ENCODE results near the gene CYTH1.

Gene CYTH1

DNA sequence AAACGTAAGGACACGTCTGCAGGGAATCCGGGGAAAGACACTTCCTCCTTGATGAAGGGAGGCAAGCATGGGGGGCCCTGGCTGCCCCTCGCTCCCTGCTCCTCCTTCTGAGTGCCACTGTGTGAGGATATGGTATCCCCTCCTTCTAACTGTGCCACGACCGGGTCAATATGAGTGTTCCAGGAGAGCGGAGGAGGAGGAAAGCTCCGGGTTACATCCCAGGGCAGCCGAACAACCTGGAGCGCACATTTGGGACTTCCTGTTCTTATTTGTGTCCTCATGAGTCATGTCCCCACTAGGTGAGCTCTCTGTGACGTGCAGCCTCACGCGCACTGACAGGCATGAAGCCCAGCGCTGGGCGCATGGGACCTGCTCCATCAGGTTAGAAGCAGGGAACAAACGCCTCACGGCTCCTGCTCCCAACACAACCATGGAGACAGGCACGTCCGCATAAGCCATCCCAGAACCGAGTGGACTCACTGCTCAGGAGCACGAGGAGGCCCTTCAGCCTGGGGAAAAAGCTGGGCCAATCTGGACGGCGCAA, 112.0 kb downstream of the CYTH1 start:
- DNase-seq (ENCODE audit: low read depth): no peak

DNA sequence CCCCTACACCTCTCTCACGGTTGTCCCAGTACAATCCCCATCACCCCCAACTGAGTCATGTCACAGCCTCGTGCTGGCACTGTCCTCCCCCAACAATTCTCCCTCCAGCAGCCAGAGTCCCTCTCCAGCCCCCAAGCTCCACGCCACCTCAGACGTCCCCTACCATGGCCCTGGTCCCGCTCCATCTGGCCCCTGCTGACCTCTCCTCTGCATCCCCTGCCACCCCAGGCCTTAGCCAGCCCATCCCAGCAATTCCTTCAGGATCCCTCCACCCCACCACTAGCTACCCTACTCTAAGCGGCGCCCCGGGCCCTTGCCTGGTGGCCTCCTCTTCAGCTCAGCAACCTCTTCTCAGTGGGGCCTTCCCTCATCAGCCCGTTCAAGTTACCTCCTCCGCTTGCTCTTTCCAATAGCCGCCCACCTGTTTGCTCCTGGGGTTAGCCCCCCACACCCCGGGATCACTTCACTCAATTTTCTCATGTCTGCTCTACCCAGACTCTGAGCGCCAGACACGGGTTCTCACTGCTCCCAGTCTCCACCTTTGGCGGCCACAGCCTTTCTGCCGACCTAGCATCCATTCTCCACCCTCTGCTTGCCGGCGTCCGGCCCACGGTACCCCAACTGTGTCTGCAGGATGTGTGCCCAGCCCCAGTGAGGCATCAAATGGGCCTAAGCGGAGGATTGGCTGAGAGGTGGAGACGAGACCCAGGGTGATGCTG, 112.7 kb downstream of the CYTH1 start:
- no peak for DNase-seq (ENCODE audit: low read depth)

DNA sequence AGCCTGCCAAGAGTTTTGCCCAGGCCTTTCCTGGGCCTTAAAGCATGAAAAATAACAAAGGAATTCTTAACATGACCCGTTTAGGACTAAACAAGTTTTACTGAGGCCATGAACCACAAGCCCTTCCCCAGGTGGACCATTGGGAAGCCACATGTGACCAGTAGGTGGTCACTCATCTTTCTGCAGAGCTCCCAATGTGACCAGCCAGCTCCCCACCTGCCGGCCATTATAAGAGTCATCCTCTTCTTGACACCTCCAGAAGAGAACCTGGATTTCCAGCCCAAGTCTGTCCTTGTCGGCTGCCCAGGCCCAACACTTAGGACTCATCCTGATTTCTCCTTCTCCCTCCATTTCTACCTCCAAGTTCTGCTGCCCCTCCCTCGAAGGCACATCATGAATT, 113.2 kb downstream of the CYTH1 start:
- DNase-seq (ENCODE audit: low read depth): no peak

DNA sequence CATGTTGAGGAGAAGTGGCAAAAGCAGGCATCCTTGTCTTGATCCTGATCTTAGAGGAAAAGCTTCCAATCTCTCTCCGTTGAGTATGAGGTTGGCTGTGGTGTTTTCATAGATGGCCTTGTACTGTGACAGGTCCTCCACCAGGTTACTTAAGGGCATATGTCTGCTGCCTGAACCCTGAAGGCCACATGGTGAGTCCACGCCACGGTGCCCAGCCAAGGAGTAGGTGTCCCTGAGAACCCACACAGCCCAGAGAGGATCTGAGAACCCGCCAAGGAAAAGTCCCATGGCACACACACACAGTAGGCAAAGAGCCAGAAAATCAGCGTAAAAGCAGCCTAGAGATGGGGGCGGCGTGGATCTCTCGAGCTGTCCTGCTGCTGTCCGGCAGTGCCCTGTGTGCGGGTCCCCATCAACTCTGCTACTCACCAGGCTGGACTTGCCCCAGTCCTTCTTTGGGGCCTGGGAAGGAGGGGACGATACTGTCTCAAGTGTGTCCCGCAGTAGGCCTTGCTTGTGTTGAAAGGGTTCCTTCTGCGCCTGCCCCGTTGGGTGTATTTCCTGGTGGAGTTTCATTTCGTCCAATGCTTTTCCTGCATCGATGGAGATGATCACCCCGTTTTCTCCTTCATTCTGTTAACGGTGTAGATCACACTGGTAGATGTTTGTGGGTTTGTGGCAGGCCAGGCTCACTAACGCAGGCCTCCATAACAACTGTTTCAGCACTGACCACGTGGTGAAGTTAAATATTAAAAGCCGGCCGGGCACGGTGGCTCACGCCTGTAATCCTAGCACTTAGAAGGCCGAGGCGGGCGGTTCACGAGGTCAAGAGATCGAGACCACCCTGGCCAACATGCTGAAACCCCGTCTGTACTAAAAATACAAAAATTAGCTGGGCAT, 114.1 kb downstream of the CYTH1 start:
- DNase-seq (ENCODE audit: low read depth): no peak

DNA sequence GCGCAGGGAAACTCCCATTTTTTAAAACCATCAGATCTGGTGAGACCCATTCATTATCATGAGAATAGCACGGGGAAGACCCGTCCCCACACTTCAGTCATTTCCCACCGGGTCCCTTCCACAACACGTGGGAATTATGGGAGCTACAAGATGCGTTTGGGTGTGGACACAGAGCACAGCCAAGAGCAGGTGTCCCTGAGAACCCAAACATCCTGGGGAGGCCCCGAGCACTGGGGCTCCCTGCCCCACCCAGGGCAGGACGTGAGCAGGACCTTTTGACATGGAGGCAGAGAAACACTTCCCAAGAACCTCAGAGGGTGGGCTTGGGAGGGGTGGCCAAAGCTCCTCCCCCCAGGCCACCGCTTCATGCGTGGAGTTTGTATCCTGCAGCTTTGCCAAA, 115.0 kb downstream of the CYTH1 start:
- DNase-seq (ENCODE audit: low read depth): no peak

DNA sequence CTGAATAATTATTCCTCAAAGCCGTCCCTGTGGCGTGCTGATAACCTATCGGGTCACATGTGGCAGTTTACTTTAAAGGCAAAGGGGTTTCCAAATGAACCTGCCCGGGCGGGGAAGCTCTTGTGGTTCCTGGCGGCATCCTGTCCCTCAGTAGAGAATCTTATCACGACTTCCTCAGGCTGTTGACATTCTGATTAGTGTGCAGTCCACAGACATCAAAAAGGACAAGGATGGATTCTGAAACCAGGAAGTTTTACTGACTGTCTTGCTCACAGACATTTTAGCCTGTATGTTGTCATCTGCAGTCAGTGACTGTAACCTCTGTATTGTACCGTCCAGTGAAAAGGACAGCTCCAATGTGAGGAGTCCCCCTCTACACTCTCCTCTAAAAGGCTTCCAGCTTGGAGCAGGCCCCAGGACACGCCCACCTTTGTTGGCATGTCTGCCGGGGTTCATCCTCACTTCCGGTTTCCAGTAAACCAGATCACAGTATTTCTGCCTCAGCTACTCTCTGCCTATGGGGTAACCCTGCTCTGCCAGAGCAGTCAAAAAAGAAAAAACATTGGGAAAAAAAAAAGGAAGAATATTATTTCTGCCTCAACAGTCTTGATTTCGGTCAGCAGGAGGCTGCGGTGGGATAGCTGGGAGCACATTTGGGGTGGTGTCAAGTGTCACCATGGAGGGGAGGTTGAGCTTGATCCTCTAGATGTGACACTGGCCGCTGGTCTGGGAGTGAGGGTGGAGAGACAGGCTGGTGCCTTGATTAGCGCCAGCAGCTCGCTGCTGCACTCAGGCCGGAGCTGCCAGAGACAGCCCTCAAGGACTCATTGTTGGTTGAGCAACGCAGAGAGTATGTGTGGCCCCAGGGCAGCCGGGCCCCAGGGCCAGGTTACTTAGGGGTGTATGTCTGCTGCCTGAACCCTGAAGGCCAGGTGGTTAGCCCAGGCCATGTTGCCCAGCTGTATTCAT, 115.8 kb downstream of the CYTH1 start:
- peak; percentile 24 for DNase-seq (ENCODE audit: low read depth)

DNA sequence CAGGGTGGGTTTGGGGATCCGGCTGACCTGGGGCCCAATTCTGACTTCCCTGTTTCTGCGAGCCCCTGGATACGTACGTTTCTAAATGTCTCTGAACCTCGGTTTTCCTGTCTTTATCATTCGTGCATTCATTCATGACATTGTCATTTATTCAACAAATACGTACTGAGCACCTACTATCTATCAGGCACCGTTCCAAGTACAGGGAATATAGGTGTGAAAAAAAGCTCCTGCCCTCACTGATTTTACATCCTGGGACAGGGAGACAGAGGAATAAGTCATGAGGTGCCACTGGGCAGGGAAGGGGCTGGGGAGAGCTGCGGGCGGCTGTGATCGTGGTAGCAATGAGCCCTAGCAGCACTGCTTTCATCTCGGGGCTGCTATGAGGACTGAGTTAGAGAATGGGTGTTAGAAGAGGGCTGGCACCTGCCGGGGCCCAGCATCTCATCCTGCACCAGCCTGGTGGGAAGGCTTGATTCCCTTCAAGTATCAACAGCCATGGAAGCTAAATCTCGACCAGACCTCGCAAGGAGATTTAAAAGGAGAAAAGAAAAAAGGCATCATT, 116.6 kb downstream of the CYTH1 start:
- no peak for DNase-seq (ENCODE audit: low read depth)

DNA sequence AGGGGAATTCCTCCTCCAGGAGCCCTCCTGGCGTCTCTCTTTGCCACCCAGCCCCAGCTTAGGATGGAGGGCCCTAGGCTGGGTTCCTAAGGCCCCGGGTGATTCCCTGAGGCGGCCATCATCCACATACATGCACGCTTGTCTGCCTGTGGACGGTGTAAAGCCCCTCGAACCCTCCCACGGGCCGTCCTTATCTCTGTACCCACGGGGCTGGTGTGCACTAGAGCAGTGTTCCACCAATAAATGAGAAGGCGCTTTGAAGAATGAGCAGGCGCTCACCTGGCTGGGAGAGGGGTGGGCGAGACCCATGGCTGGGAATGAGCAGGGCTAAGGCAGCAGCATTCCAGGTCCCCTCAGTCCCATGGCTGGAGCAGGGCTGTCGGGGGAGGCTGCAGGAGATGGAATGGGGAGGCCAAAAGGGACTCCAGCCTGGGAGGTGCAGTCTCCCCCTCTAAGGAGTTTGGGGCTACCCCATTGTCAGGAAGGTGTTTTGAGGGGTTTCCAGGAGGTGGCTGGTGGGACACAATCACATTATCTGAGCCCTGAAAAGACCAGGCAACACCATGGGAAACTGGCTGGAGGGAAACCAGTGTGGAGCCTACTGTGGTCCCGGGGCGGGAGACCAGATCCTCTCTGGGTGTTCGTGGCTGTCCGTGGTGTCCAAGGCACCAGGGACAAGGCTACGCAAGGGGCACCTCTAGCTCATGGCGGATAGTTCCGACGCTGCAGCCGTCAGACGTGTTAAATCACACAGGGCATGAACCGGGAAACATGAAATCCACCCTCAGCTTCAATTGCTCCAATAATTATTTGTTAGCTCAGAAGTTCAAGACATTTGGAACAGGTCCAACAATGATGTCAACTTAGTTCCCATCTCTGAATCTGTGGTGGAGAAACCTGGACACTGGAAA, 117.3 kb downstream of the CYTH1 start:
- no peak for DNase-seq (ENCODE audit: low read depth)

DNA sequence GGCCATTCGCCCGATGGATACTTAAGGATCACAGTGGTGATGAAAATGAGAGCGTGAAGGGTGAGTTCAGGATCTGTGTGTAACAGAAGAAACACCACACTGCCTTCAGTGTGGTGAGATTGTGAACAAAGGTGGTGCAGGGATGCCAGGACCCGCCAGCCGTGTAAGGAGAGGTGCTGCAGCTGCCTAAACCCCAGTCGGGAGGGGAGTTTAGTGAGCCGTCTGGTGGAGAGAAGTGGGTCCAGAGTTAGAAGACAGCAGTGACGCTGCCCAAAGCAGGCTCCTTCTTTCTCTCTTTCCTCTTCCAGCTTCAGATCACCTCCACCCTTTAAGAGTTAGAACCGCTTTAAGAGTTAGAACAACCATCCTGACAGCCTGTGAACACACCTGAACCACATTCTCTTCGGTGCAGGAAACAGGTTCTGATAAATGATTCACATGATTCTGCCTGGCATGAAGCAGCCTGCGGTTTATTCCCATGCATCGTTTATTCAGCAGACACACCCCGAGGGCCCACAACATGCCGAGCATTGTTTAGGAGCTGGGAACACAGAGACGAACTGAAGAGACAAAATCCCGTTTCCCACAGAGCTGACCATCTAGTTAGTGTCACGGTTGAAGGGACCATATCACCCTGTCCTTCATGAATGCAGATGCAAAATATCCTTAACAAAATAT, 120.8 kb downstream of the CYTH1 start:
- DNase-seq (ENCODE audit: low read depth): no peak

DNA sequence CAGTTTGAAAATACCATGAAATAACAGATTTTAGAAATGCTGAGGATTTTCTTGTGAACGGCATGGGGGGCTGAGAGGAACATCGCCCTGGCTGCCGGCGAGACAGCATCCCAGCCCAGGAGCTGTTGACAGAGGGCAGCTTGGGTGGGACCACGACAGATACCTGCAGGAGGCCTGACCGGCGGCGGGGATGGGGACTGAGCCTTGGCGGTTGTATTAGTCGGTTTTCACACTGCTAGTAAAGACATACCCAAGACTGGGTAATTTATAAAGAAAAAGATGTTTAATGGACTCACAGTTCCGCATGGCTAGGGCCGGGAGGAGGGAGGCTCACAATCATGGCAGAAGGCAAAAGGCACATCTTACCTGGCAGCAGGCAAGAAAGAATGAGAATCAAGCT, 122.5 kb downstream of the CYTH1 start:
- no peak for DNase-seq (ENCODE audit: low read depth)

DNA sequence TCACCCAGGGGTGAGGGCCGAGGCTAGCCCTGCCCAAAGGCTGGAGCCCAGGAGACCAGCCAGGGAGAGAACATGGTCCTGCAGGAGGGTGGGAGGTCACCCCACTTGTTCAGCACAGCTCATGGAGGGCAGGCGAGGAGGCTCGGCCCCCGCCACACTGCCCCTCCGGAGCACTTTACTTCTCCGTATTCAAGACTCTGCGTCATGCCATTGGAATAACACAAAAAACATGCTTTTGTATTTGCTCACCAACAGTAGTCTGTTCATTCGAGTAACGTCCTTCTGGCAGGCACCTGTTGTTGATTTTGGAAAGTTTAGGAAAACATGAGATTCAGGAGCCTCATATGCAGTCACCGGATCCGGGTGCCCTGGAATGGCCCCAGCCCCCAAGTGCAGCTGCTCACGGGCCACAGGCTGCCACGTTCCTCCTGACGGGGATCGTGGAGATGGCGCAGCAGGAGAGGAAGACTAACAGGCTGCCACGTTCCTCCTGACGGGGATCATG, 123.7 kb downstream of the CYTH1 start:
- no peak for DNase-seq (ENCODE audit: low read depth)

DNA sequence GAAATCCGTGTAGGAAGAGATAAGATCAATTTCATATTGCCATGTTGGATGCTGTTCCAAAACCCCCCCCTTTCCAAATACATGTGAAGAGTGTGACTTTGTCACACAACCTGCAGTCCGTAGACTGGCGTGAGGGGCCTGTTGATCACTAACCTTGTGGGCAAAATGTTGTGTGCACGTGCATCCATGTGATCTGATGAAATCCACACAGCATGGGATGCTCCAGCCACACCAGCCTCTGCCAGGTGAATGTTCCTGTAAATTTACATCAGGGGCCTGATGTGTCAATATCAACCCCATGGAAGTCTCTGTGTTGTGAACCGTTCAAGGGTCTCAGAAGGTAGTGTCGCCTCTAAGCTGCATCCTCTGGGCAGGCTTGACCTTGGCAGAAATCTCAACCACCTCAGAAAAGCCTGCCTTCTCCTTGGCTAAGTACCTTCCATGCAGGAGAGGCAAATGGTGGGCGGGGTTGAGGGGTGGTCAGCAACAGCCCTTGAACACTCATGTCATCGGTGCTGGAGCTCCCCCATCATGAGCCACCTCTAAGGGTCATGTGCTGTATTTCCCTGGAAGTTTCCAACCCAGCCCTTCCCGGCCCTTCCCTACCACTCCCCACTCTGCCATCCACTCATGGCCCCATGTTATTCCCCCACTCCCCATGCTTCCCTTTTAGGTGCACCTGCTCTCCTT, 126.7 kb downstream of the CYTH1 start:
- no peak for DNase-seq (ENCODE audit: low read depth)

DNA sequence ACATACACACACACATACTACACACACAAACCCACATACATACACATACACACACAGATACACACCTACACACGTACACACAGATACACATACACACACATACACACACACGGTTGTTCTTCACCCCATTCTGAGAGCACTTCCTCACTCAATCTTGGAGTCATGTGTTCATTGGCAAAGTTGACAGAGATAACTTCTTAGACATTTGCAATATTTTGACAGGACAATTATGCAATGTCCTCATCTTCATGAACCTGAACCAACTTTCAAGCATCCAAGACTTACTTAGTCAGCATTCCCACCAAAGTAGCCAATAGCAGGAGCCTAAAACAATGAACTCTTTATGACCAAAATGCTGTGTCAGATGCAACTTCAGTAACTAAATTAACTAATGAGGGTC, 127.7 kb downstream of the CYTH1 start:
- DNase-seq (ENCODE audit: low read depth): no peak

DNA sequence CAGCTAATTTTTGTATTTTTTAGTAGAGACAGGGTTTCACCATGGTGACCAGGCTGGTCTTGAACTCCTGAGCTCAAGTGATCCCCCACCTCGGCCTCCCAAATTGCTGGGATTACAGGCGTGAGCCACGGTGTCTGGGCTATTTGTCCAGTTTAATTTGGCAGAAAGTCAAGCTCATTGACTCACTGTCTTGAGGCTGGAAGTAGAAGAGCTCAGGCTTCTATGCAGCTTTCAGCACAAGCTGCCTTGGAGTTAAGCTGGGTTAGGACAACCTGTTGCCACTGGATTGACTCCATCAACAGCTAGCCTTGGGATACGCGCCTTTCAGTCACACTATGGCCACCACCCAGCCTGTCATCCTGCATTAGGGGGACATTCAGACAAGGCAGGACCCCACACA, 128.7 kb downstream of the CYTH1 start:
- DNase-seq (ENCODE audit: low read depth): no peak

DNA sequence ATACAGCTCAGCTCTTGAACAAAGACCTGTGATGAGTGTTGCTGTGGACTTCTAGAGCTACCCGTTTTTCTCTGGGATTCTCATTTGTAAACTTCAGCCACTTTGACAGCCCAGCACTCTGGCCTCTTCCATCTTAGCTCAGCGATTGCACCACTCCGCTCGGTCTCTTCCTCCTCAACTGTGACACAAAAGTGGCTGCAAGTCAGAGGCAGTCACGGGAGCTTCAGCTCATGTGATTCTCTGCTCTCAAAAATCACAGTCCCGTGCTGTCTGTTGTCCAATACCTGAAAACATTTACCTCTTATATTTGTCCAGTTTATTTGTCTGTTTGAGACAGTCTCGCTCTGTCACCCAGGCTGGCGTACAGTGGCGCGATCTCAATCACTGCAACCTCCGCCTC, 129.2 kb downstream of the CYTH1 start:
- DNase-seq (ENCODE audit: low read depth): no peak

DNA sequence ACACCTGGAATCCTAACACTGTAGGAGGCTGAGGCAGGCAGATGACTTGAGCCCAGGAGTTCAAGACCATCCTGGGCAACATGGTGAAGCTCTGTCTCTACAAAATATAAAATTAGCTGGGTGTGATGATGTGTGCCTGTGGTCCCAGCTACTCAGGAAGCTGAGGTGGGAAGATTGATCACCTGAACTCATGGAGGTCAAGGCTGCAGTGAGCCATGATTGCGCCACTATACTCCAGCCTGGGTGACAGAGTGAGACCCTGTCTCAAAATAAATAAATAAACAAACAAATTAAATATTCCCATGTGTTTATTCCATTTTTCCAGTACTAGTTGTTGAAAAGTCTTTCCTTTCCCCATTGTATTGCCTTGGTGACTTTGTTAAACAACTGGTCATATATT, 130.0 kb downstream of the CYTH1 start:
- no peak for DNase-seq (ENCODE audit: low read depth)

DNA sequence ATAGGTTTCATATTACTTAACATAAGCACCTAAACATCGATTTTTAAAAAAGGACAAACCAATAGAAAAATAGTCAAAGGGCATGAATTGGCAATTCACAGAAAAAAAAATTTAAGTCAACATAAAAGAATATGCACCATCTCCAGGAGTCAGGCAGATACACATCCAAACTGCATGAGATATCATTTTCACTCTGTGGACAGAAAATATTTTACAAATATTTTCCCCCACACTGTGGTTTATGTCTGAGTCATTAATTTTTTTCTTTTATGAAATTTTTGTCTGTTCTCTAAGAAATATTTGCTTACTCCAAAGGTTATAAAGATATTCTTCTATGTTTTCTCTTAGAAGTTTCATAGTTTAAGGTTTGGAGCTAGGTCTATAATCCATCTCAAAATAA, 130.5 kb downstream of the CYTH1 start:
- DNase-seq (ENCODE audit: low read depth): no peak

DNA sequence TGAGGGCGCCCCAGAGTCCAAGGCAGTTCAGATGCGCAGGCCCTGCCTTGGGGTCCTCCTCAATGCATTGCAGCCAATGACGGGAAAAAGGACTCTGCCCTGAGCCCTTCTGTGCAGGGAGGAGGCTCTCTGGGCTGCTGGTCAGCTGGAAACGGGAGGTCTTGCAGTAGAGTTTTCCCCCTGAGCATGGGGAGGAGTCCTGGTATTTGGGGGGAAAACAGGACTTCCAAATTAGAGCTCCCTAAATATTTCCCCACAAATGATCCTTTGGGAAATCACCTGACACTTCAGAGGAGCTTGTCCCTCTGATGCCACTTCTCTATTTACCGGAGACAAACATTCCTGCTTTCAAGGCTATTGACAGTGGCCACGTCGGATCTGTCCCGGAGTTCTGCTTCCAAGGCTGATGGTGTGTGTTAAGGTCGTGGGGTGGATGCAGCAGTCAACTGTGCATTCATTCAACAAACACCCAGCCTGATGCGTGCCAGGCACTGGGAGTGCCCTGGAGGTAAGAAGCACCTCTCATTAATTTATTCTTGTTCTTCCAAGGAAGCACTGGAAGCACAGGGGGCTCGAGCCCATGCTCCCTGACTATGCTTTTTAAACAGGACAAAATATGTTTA, 131.9 kb downstream of the CYTH1 start:
- DNase-seq (ENCODE audit: low read depth): no peak

DNA sequence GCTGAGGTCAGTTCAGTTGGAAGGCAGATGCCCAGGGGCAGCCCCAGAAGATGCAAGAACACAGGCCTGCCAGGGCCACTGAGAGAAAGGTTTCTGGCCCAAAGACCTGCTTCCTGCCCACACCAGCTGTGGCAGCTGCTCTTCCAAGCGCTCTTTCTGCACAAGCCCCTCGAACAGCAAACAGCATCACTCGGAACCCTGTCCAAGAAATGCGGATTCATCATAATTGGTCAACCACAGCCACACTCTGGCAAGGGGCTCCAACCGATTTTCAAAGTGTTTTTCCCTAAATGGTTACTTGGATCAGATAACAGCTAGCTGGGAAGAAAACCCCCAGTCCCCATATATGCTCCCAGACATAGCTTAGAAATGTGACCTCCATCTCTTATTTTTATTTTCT, 133.8 kb downstream of the CYTH1 start:
- no peak for DNase-seq (ENCODE audit: low read depth)
